NCI-H2227 (cell line): Measurements from ENCODE around the gene SLC26A8.
"Not testable (repeated sequence)": the region's sequence is repeated elsewhere in the genome, so short reads cannot be mapped to it uniquely, and the experiment has no call there.

Source experiments
- DNase-seq: peaks from one replicate; lab custom pipeline; 2025; ENCODE audit not compliant: unreplicated experiment; lab: John Stamatoyannopoulos, UW

Gene SLC26A8

DNA sequence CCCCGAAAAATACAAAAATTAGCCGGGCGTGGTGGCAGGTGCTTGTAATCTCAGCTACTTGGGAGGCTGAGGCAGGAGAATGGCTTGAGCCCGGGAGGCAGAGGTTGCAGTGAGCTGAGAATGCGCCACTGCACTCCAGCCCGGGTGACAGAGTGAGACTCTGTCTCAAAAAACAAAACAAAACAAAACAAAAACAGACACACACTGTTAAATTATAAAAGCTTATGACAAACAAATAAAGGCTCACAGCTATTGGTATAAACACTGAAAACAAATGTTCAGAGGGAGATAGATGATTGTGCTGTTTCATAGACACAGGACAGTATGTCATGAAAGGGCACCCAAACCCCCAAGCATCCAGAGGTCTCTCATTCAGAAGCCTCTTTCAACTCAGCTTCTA, 107.5 kb downstream of the SLC26A8 start:
- not testable (repeated sequence) for DNase-seq

GRCh38 chr6:35916056-35916455, 108.4 kb downstream of the SLC26A8 start:
- no peak for DNase-seq

DNA sequence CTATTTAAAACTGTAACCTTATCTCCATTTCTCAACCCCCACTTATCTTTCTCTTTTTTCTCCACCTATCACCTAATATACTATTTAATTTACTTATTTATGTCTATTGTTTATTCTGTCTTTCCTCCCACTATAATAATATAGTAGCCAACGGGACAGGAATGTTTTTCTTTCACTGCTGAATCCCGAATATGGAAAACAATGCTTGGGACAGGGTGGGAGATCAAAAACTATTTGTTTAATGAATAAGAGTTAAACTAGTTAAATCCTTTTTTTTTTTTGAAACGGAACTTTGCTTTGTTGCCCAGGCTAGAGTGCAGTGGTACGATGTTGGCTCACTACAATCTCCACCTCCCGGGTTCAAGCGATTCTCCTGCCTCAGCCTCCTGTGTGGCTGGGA, 109.9 kb downstream of the SLC26A8 start:
- DNase-seq = no peak

DNA sequence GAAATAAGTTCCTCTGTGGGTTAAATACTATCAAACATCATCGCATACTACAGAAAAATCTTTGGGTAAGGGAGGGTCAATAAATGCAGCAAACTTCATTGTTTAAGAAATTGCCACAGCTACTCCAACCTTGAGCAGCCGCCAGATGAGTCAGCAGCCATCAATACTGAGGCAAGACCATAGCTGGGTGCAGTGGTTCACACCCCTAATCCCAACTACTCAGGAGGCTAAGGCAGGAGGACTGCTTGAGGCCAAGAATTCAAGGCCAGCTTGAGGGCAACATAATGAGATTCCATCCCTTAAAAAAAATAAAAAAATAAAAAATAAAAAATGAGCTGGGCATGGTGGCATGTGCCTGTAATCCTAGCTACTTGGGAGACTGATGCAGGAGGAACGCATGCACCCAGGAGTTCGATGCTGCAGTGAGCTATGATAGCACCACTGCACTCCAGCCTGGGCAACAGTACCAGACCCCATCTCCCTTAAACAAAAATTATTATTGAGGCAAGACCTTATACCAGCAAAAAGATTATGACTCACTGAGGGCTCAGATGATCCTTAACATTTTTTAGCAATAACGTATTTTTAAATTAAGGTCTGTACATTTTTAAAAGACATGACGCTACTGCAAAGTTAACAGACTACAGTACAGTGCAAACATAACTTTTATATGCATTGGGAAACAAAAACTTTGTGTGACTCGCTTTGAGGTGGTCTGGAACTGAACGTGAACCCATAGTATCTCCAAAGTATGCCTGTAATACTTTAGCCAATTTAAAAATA, 112.4 kb downstream of the SLC26A8 start:
- DNase-seq = no peak

DNA sequence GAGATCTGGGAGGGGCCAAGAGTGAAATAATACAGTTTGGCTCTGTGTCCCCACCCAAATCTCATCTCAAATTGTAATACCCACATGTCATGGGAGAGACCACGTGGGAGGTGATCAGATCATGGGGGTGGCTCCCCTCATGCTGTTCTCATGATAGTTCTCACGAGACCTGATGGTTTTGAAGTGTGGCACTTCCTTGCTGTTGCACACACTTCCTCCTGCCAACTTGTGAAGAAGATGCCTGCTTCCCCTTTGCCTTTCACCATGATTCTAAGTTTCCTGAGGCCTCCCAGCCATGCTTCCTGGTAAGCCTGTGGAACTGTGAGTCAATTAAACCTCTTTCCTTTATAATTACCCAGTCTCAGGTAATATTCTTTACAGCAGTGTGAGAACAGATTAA, 114.9 kb downstream of the SLC26A8 start:
- not testable (repeated sequence) for DNase-seq

DNA sequence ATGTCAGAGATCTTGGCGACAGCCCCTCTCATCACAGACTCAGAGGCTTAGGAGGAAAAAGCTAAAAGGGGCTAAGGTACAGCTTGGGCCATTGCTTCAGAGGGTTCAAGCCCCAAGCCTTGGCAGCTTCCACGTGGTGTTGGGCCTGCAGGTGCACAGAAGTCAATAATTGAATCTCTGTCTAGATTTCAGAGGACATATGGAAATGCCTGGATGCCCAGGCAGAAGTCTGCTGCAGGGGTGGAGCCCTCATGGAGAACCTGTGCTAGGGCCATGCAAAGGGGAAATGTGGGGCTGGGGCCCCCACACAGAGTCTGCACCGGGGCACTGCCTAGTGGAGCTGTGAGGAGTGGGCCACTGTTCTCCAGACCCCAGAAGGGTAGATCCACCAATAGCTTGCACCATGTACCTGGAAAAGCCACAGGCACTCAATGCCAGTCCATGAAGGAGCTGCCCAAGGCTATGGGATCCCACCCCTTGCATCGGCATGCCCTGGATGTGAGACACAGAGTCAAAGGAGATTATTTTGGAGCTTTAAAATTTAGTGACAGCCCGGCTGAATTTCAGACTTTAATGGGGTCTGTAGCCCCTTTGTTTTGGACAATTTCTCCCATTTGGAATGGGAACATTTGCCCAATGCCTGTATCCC, 115.6 kb downstream of the SLC26A8 start:
- DNase-seq = not testable (repeated sequence)

DNA sequence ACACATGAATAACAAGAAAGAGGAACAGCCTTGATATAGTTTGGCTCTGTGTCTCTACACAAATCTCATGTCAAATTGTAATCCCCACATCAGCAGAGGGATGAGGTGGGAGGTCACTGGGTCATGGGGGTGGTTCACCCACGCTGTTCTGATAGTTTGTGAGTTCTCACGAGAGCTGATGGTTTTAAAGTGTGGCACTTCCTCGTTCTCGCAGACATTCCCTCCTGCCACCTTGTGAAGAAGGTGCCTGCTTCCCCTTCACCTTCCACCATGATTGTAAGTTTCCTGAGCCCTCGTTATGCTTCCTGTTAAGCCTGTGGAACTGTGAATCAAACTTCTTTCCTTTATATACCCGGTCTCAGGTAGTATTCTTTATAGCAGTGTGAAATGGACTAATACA, 116.7 kb downstream of the SLC26A8 start:
- no peak for DNase-seq

GRCh38 chr6:35906499-35906846, 118.0 kb downstream of the SLC26A8 start:
- no peak for DNase-seq

DNA sequence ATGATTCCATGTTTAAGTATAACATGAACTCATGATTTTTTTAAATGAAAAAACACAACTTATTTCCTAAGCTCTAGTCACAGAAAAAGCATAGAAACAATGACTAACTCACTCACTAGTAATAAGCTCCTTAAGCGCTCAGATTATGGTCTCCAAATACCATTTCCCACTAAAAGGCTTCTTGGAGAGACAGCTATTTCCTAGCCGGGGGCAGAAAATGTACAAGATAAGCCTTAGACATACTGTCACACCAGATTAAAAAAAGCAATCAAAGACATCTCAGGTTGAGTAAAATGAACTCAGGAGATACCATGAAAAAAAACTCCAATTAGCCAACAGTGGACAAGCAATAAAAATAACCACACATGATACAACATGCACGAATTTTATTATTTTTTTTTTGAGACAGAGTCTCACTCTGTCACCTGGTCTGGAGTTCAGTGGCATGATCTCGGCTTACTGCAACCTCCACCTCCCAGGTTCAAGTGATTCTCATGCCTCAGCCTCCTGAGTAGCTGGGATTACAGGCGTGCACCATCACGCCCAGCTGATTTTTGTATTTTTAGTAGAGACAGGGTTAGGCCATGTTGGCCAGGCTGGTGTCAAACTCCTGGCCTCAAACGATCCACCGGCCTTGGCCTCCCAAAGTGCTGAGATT, 118.5 kb downstream of the SLC26A8 start:
- no peak for DNase-seq

DNA sequence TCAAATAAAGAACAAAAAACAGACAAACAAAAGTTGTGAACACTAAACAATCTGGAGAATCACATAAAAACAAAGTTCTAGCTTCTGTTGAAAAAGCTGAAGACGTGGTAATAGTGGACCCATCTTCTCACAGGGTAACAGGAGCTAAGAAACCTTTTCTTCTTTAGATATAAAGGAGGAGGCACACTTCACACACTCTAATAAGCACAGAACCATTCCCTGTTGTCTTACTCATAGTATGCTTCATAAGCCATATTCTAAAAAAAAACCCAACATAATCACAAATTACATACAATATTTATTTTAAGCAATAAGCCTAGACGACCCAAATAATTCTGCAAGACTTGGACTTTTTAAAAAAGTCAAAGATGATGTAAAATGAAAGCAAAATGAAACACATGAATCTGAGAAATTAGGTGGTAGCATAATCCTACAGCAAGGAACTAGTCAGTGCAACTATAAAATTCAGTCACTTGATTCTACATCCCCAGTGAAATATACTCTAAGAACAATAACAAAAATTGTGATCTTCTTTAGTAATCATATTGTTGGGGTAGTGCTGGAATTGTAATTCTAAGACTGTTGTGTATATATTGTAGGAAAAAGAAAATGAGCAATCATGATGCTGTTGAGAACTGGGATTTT, 119.2 kb downstream of the SLC26A8 start:
- no peak for DNase-seq

- DNase-seq = no peak
Measured at GRCh38 chr6:35903679-35904078, 120.8 kb downstream of the SLC26A8 start.

- no peak for DNase-seq
Measured at GRCh38 chr6:35900448-35900847, 124.0 kb downstream of the SLC26A8 start.

DNA sequence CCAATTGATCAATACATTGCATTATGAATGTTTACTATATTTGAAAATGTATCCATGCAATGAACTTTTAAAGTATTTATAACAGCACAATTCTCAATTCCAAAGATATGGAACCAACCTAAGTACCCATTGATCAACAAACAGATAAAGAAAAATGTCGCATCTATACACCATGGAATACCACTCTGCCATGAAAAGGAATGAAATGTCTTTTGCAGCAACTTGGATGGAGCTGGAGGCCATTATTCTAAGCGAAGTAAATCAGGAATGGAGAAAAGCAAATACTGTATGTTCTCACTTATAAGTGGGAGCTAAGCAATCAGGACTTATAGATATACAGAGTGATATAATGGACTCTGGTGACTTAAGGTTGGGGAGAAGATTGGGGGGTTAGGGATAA, 126.4 kb downstream of the SLC26A8 start:
- DNase-seq = no peak

- DNase-seq = no peak
Measured at GRCh38 chr6:35897486-35897885, 127.0 kb downstream of the SLC26A8 start.

DNA sequence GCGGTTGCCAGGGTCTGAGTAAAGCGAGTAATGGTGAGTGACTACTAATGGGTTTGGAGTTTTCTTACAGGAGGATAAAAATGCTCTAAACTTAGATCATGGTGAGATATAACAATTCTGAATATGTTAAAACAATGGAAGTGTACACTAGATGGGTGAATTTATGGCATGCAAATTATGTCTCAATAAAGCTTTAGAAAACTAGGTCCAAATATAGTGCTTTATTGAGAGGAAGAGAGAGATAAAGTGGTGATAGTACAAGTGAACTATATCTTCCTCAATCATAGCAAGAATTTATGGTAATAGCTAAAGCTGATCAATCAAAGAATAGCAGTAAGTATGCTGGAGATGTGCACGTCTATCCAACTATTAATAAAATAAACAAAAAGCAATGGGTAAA, 127.4 kb downstream of the SLC26A8 start:
- no peak for DNase-seq

DNA sequence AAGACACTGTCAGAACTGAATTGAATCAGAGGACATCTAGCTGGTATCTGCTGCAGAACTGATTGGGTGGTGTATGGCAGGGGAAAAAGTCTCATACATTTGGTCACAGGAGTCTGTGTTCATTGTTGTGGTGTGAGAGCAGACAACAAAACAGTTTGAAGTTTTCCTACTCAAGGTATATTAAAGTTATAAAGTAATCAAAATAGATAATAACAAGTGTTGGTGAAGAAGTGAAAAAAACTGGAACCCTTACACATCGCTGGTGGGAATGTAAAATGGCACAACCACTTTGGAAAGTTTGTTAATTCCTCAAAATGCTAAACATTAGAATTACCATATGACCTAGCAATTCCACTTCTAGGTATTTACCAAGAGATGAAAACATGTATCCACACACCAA, 128.2 kb downstream of the SLC26A8 start:
- no peak for DNase-seq

DNA sequence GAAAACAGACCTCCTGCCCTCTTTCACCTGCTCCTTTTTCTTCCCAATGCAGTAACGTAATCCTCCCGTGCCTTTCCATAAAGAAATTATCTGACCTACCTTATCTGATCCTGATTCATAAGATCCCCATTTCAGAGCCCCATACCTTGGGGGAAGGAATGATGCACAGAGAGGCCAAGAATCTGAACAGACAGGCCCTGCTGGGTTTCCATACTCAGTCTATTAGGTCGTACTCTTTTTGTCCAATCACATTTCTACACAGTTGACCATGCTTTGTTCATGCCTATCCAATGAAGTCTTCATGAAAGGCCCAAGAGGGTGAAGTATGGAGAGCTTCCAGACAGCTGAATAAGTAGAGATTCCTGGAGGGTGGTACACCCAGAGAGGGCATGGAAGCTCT, 128.9 kb downstream of the SLC26A8 start:
- DNase-seq = no peak

GRCh38 chr6:35894776-35895175, 129.7 kb downstream of the SLC26A8 start:
- no peak for DNase-seq
